Gastrocnemius medialis (tissue), 4 donors: Measurements from ENCODE around the gene C1orf122. TPM values are rescaled to one million over a fixed set of nuclear protein-coding genes. Genes with fewer than 3 reads are reported as not detected.

Source experiments
- ATAC-seq, 2 donors: fragments of 150-250 bp; one replicate each; pipeline ENCODE4 v1.9.1; 2016
- DNase-seq, 2 donors: peaks; one replicate each; pipeline ENCODE4 v3.0.0-alpha.2; 2019
- H3K27ac ChIP-seq, 4 donors: fragments of 200-600 bp; sonication (generic); 1 replicate in 1 of 4; 2 replicates in 3 of 4; pipeline ENCODE4 v1.5.1; 2016 to 2018; ENCODE audit warnings: mild to moderate bottlenecking in 2 of 4, moderate library complexity in 1 of 4
- H3K27me3 ChIP-seq, 3 donors: fragments of 200-600 bp; sonication (generic) in 2 of 3; 1 replicate in 1 of 3; 2 replicates in 2 of 3; pipeline versions ENCODE4 v1.5.1 to v1.6.0; 2016 to 2019; ENCODE audit warnings: mild to moderate bottlenecking in 1 of 3, moderate library complexity in 1 of 3
- H3K36me3 ChIP-seq, 2 donors: fragments of 200-600 bp; sonication (generic) in 1 of 2; one replicate each; pipeline ENCODE4 v1.5.1; 2017 to 2018
- H3K4me1 ChIP-seq, 2 donors: fragments of 200-600 bp; sonication (generic) in 1 of 2; one replicate each; pipeline ENCODE4 v1.5.1; 2016 to 2017; ENCODE audit warnings: mild to moderate bottlenecking in 2 of 2
- H3K4me3 ChIP-seq, 4 donors: fragments of 200-600 bp; sonication (generic) in 3 of 4; 1 replicate in 1 of 4; 2 replicates in 3 of 4; pipeline ENCODE4 v1.5.1; 2016 to 2019; ENCODE audit warnings: mild to moderate bottlenecking in 2 of 4
- H3K9me3 ChIP-seq, 3 donors: fragments of 200-600 bp; sonication (generic) in 2 of 3; 1 replicate in 1 of 3; 2 replicates in 2 of 3; pipeline ENCODE4 v1.5.1; 2016 to 2019
- POLR2A ChIP-seq, 2 donors: fragments of 450-650 bp; IDR thresholded peaks; one replicate each; pipeline ENCODE4 v1.6.1; 2017; ENCODE audit warnings: antibody characterized with exemption in 2 of 2, mild to moderate bottlenecking in 2 of 2, moderate library complexity in 2 of 2
- in situ Hi-C, 4 donors: fragments of 200-750 bp; cut with MboI; loops; one replicate each; pipeline versions ENCODE4 v1.15.0 to v1.8.0; 2017; ENCODE audit warnings: low sequenced_read_pairs in 4 of 4
- intact Hi-C: fragments of 100-400 bp; cut with DNase I; formaldehyde crosslinking; loops from one replicate; pipeline ENCODE4 v1.15.1; 2023; ENCODE audit warnings: low total_unique reads
- total RNA-seq, 4 donors: library from RNA; depleted of rRNA; stranded (reverse); fragments of >200 nt; gene quantifications; one replicate each; pipeline versions ENCODE4 v1.1.0 to v1.2.3, GENCODE V29; 2016
- TF ChIP-seq, protein P1 (sequence below), 5 experiments: fragments of 450-650 bp in 3 of 5; fragments of 200-600 bp in 2 of 5; sonication (generic) in 2 of 5; IDR thresholded peaks in 4 of 5; conservative IDR thresholded peaks in 1 of 5; 1 replicate in 4 of 5; 2 replicates in 1 of 5; pipeline ENCODE4 v1.5.1; 2016 to 2019; ENCODE audit warnings: antibody characterized with exemption in 5 of 5, mild to moderate bottlenecking in 3 of 5, moderate library complexity in 3 of 5

The C1orf122 gene
- total RNA-seq, 4 donors from 2014 or later: 41.2 to 96.0 (median 56.8) TPM

GRCh38 chr1:37845786-37846185 lies 38.2 kb downstream of the C1orf122 start:
- H3K4me1 ChIP-seq: peaks cover 0 to 1% of the 10 kb centered on the region in 2 donors
- intact Hi-C loops (no loop called here), in situ Hi-C loops (no loop called here)
- no peak for TF ChIP-seq POLR2A (IDR thresholded peaks at IDR 0.05)
- TF ChIP-seq, protein P1, sequence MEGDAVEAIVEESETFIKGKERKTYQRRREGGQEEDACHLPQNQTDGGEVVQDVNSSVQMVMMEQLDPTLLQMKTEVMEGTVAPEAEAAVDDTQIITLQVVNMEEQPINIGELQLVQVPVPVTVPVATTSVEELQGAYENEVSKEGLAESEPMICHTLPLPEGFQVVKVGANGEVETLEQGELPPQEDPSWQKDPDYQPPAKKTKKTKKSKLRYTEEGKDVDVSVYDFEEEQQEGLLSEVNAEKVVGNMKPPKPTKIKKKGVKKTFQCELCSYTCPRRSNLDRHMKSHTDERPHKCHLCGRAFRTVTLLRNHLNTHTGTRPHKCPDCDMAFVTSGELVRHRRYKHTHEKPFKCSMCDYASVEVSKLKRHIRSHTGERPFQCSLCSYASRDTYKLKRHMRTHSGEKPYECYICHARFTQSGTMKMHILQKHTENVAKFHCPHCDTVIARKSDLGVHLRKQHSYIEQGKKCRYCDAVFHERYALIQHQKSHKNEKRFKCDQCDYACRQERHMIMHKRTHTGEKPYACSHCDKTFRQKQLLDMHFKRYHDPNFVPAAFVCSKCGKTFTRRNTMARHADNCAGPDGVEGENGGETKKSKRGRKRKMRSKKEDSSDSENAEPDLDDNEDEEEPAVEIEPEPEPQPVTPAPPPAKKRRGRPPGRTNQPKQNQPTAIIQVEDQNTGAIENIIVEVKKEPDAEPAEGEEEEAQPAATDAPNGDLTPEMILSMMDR (IDR thresholded peaks at IDR 0.05 in 4 of 5, conservative IDR thresholded peaks at IDR 0.05 in 1 of 5): no peak
- H3K27me3 ChIP-seq: no peaks in the 10 kb centered on the region
- H3K27ac ChIP-seq: no peak overlapping the region
- no peaks in the 10 kb centered on the region for H3K36me3 ChIP-seq
- H3K9me3 ChIP-seq: no peaks in the 10 kb centered on the region
- no peak for DNase-seq
- ATAC-seq: no peak
- no peak overlapping the region for H3K4me3 ChIP-seq

GRCh38 chr1:37846647-37847339 lies 39.2 kb downstream of the C1orf122 start:
- DNase-seq (no peak), ATAC-seq (no peak)
- Histone ChIP-seq H3K4me1 (peaks cover 2 to 7% of the 10 kb centered on the region in 2 donors), H3K27me3 (no peaks in the 10 kb centered on the region), H3K27ac (no peak overlapping the region), H3K9me3 (no peaks in the 10 kb centered on the region), H3K4me3 (no peak overlapping the region), H3K36me3 (no peaks in the 10 kb centered on the region)
- in situ Hi-C loops (no loop called here), intact Hi-C loops (no loop called here)
- TF ChIP-seq POLR2A (IDR thresholded peaks at IDR 0.05): no peak
- TF ChIP-seq, protein P1 (IDR thresholded peaks at IDR 0.05 in 4 of 5, conservative IDR thresholded peaks at IDR 0.05 in 1 of 5): no peak

GRCh38 chr1:37849480-37849879 lies 41.9 kb downstream of the C1orf122 start:
- H3K36me3 ChIP-seq: no peaks in the 10 kb centered on the region
- H3K27me3 ChIP-seq: no peaks in the 10 kb centered on the region
- H3K27ac ChIP-seq: no peak overlapping the region
- H3K9me3 ChIP-seq: no peaks in the 10 kb centered on the region
- no peak overlapping the region for H3K4me3 ChIP-seq
- peaks cover 14 to 19% of the 10 kb centered on the region in 2 donors for H3K4me1 ChIP-seq
- TF ChIP-seq, protein P1 (IDR thresholded peaks at IDR 0.05 in 4 of 5, conservative IDR thresholded peaks at IDR 0.05 in 1 of 5): no peak
- no peak for TF ChIP-seq POLR2A (IDR thresholded peaks at IDR 0.05)
- DNase-seq (no peak), ATAC-seq (no peak)
- intact Hi-C loops (no loop called here), in situ Hi-C loops (no loop called here)

DNA sequence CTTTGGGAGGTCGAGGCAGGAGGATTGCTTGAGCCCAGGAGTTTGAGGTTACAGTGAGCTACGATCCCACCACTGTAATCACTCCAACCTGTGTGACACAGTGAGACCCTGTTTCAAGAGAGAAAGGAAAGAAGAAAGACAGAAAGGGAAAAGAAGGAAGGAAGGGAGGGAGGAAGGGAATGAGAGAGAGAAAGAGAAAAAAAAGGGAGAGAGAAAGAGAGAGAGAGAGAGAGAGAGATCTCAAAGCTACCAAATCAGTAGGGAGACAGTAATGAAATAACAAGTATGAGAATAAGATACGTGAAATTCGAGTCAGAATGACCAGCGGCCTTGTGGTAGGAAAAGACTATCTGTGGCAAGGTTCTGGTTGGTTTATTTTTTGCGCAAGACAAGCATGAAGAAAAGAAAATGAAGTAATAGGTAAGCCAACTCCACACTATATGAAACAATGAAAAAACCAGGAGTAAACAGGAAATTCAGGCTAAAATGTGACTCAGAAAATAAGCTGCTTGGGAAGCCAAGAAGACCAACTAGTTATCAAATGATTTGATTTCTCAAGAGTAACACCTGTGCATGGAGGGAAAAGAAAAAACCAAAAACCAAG lies 42.9 kb downstream of the C1orf122 start:
- H3K9me3 ChIP-seq: no peaks in the 10 kb centered on the region
- ATAC-seq (no peak), DNase-seq (no peak)
- H3K4me1 ChIP-seq: peaks cover 16 to 21% of the 10 kb centered on the region in 2 donors
- no peak overlapping the region for H3K4me3 ChIP-seq
- TF ChIP-seq, protein P1 (IDR thresholded peaks at IDR 0.05 in 4 of 5, conservative IDR thresholded peaks at IDR 0.05 in 1 of 5): no peak
- TF ChIP-seq POLR2A (IDR thresholded peaks at IDR 0.05): no peak
- H3K27me3 ChIP-seq: no peaks in the 10 kb centered on the region
- H3K27ac ChIP-seq: peak overlapping the region in 1 of 4 donors; percentile 4
- intact Hi-C loops (no loop called here), in situ Hi-C loops (loop anchor here in 1 of 4 donors (10.0 kb wide), 1 partner anchor 156 kb away; the partner anchor contains the start of gene CDCA8)
- H3K36me3 ChIP-seq: no peaks in the 10 kb centered on the region
